Measurements from ENCODE around the gene TBC1D3B.

- TF ChIP-seq POLR2AphosphoS5 (IDR thresholded peaks at IDR 0.05) (no peak), CTCF (IDR thresholded peaks at IDR 0.05) (no peak)
These were observed 33.6 kb downstream of the TBC1D3B start for GRCh38 chr17:36142806-36143205.

Measured in esophagus muscularis mucosa (tissue), 3 donors.